Liver (tissue), 9 donors: ENCODE results near the gene RIMS3. TPM values are rescaled to one million over a fixed set of nuclear protein-coding genes. Genes with fewer than 3 reads are reported as not detected.
"Not testable (repeated sequence)": the region's sequence is repeated elsewhere in the genome, so short reads cannot be mapped to it uniquely, and the experiment has no call there.

Source experiments
- DNase-seq: peaks from one replicate; pipeline ENCODE4 v3.0.0-alpha.2; 2017; ENCODE audit warnings: low spot score
- H3K27ac ChIP-seq, 2 donors: one replicate each; pipeline ENCODE4 v1.7.0; 2013; ENCODE audit warnings: inconsistent platforms in 2 of 2, low read length in 2 of 2, control low read depth in 1 of 2, low read depth in 1 of 2, mild to moderate bottlenecking in 1 of 2
- H3K27me3 ChIP-seq, 4 donors: one replicate each; pipeline versions ENCODE4 v1.6.1 to v1.7.0; 2013; ENCODE audit warnings: low read length in 3 of 4, inconsistent platforms in 1 of 4, mild to moderate bottlenecking in 1 of 4, moderate library complexity in 1 of 4; ENCODE audit not compliant: control insufficient read depth in 4 of 4, insufficient read depth in 4 of 4
- H3K36me3 ChIP-seq, 4 donors: one replicate each; pipeline versions ENCODE4 v1.6.1 to v1.7.0; 2013; ENCODE audit warnings: low read length in 3 of 4, mild to moderate bottlenecking in 3 of 4, low read depth in 1 of 4, moderate library complexity in 1 of 4; ENCODE audit not compliant: control insufficient read depth in 4 of 4, insufficient read depth in 3 of 4
- H3K4me1 ChIP-seq, 4 donors: one replicate each; pipeline versions ENCODE4 v1.6.1 to v1.7.0; 2013; ENCODE audit warnings: low read length in 3 of 4, mild to moderate bottlenecking in 3 of 4, moderate library complexity in 1 of 4; ENCODE audit not compliant: control insufficient read depth in 4 of 4, insufficient read depth in 4 of 4
- H3K4me3 ChIP-seq, 3 donors: one replicate each; pipeline versions ENCODE4 v1.6.1 to v1.7.0; 2013; ENCODE audit warnings: low read length in 3 of 3, control low read depth in 1 of 3, low read depth in 1 of 3, mild to moderate bottlenecking in 1 of 3
- H3K9ac ChIP-seq, 2 donors: one replicate each; pipeline ENCODE4 v1.7.0; 2013; ENCODE audit warnings: low read length in 2 of 2, mild to moderate bottlenecking in 2 of 2, moderate library complexity in 2 of 2, control low read depth in 1 of 2, low read depth in 1 of 2
- H3K9me3 ChIP-seq, 4 donors: one replicate each; pipeline versions ENCODE4 v1.6.1 to v1.7.0; 2013; ENCODE audit warnings: low read length in 3 of 4; ENCODE audit not compliant: control insufficient read depth in 4 of 4
- FOXA1 ChIP-seq: IDR thresholded peaks from 2 replicates; pipeline ENCODE4 v1.6.1; 2016; ENCODE audit warnings: antibody characterized with exemption
- FOXA2 ChIP-seq: IDR thresholded peaks from 2 replicates; pipeline ENCODE4 v1.6.1; 2016; ENCODE audit warnings: antibody characterized with exemption
- HNF4A ChIP-seq, 2 donors: conservative IDR thresholded peaks; 2 replicates each; pipeline ENCODE4 v1.6.1; 2016; ENCODE audit warnings: antibody characterized with exemption in 2 of 2, mild to moderate bottlenecking in 2 of 2
- HNF4G ChIP-seq: IDR thresholded peaks from 2 replicates; pipeline ENCODE4 v1.6.1; 2016; ENCODE audit warnings: antibody characterized with exemption
- JUND ChIP-seq, 2 donors: IDR thresholded peaks; 2 replicates each; pipeline ENCODE4 v1.6.1; 2016; ENCODE audit warnings: antibody characterized with exemption in 2 of 2
- NR2F2 ChIP-seq: IDR thresholded peaks from 2 replicates; pipeline ENCODE4 v1.6.1; 2016; ENCODE audit warnings: antibody characterized with exemption
- RAD21 ChIP-seq, 2 donors: IDR thresholded peaks; 2 replicates each; pipeline ENCODE4 v1.6.1; 2016; ENCODE audit warnings: antibody characterized with exemption in 2 of 2, mild to moderate bottlenecking in 2 of 2
- SP1 ChIP-seq: IDR thresholded peaks from 2 replicates; pipeline ENCODE4 v1.6.1; 2018; ENCODE audit warnings: antibody characterized with exemption, mild to moderate bottlenecking
- TAF1 ChIP-seq: conservative IDR thresholded peaks from 2 replicates; pipeline ENCODE4 v1.6.1; 2016; ENCODE audit warnings: antibody characterized with exemption, mild to moderate bottlenecking
- WGBS: extraction: QIAGEN DNeasy Blood & Tissue Kit; methylation state at CpG from one replicate; pipeline ENCODE4 v1.1.7; 2013; 5-methylcytosine and 5-hydroxymethylcytosine counted together
- polyA plus RNA-seq, 2 donors: library from polyadenylated mRNA; stranded (reverse) in 1 of 2; unstranded in 1 of 2; fragments of 200-250 nt in 1 of 2; fragments of >200 nt in 1 of 2; fragmentation: Nextera tagmentation in 1 of 2; extraction: Ambion mirVana in 1 of 2; gene quantifications; one replicate each; pipeline versions ENCODE4 v1.2.1 to v1.2.3, GENCODE V29; 2013 to 2015
- total RNA-seq, 2 donors: library from RNA; depleted of rRNA; stranded (reverse); fragments of >200 nt; gene quantifications; one replicate each; pipeline ENCODE4 v1.2.3, GENCODE V29; 2014
- TF ChIP-seq, protein P1 (sequence below): IDR thresholded peaks from 2 replicates; pipeline ENCODE4 v1.6.1; 2016; ENCODE audit warnings: antibody characterized with exemption
- TF ChIP-seq, protein P2 (sequence below): IDR thresholded peaks from 2 replicates; pipeline ENCODE4 v1.6.1; 2016; ENCODE audit warnings: antibody characterized with exemption
- TF ChIP-seq, protein P3 (sequence below): fragments of 150-350 bp; IDR thresholded peaks from 2 replicates; pipeline ENCODE4 v1.5.1; 2017; ENCODE audit warnings: improper control_type of control experiment, low read depth, low read length; ENCODE audit not compliant: missing input control
- donor health status: healthy.
- donor health status: healthy.
- donor health status: healthy.
- donor health status: healthy.
- donor health status: healthy.

The RIMS3 gene
- total and polyA plus RNA-seq, 4 donors: 0.22 to 2.2 (median 0.77) TPM

DNA sequence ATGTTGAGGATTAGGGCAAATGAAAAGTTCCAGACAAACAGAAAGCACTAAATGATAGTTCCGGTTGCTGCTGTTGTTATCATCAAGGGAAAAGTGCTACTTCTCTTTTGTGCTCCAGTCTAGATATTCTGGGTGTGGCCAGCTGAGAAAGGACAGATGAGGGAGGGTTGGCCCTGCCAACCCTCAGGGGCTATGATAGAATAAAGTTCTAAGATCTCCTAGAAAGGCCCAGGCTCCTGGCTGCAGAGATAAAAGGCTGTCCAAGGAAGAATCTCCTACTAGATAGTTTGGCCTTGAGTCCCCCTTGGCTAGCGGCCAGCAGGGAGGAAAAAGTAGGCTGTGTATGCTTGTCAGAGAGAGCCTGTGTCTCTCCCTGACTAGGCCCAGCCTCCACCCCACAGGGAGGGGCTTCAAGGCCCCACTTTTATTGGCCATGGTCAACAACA is 31.5 kb downstream of the RIMS3 start:
- Histone ChIP-seq H3K27me3 (no peaks in the 10 kb centered on the region), H3K27ac (no peak overlapping the region), H3K4me3 (no peak overlapping the region), H3K9ac (no peak overlapping the region), H3K4me1 (no peaks in the 10 kb centered on the region), H3K36me3 (no peaks in the 10 kb centered on the region), H3K9me3 (no peaks in the 10 kb centered on the region)
- TF ChIP-seq JUND (IDR thresholded peaks at IDR 0.05) (no peak), FOXA2 (no peak), HNF4A (conservative IDR thresholded peaks at IDR 0.05) (no peak), FOXA1 (no peak)
- 70% methylated on average over 2 of the region's 2 CpGs for WGBS
- peak; percentile 85 for DNase-seq

DNA sequence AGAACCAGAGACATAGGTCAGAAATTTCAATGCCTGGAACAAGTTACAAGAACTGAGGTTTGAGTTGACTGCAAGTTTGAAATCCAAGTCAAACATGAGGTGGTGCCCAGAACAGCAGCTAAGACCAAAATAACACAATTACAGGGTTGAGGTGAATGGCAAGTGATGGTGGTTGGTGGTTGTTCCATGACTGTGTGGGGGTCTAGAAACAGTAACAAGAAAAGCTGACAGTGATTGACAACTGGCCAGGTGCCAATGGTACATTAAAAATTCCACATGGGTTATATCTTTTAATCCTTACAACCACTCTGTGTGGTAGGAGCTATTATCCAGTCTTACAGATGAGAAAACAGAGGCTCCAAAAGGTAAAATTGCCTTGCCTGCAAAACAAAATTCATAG is 32.0 kb downstream of the RIMS3 start:
- Histone ChIP-seq H3K36me3 (no peaks in the 10 kb centered on the region), H3K27ac (no peak overlapping the region), H3K4me3 (no peak overlapping the region), H3K27me3 (no peaks in the 10 kb centered on the region), H3K4me1 (no peaks in the 10 kb centered on the region), H3K9ac (no peak overlapping the region), H3K9me3 (no peaks in the 10 kb centered on the region)
- no peak for TF ChIP-seq NR2F2
- TF ChIP-seq, protein P1, sequence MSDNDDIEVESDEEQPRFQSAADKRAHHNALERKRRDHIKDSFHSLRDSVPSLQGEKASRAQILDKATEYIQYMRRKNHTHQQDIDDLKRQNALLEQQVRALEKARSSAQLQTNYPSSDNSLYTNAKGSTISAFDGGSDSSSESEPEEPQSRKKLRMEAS: no peak
- no peak for TF ChIP-seq RAD21 (IDR thresholded peaks at IDR 0.05)
- TF ChIP-seq, protein P2, sequence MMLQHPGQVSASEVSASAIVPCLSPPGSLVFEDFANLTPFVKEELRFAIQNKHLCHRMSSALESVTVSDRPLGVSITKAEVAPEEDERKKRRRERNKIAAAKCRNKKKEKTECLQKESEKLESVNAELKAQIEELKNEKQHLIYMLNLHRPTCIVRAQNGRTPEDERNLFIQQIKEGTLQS: no peak
- TF ChIP-seq HNF4A (conservative IDR thresholded peaks at IDR 0.05): no peak
- TF ChIP-seq TAF1: no peak
- no peak for TF ChIP-seq FOXA1
- no peak for TF ChIP-seq HNF4G
- TF ChIP-seq SP1: no peak
- no peak for DNase-seq

DNA sequence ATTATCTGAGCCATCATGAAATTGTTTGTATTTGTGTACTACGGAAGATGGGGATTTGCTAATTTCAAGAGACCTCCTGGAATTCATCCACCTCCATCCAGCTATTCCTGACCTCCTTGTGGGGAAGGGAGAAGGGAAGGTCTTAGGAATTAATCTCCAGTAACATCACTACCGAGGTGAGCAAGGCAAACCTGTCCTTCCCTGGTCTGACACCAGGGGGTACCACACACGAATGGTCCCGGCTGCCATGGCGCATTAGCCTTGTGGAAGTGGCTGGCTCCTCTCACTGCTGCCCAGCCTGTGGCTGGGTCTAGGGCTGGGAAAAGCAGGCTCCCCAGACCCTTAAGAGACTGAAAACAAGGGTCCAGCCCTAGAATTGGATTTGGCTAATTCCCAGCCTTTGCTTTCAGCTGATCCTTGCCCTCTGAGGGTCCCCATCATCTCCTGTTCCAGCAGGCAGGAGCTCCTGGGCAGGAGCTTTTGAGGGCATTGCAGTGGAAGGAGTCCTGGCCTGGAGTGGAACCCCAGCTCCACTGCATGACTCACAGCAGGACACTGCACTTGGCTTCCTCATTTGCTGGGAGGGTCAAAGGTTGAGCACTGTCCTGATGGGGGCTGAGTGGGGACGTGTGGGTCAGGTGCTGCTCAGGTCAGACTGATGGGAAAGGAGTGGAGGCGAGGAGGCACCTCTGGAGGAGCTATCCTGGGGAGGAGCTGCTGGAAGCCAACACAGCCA is 34.8 kb downstream of the RIMS3 start:
- no peaks in the 10 kb centered on the region for H3K36me3 ChIP-seq
- H3K27me3 ChIP-seq: no peaks in the 10 kb centered on the region
- peaks cover 0 to 2% (median under 1%) of the 10 kb centered on the region in 4 donors for H3K4me1 ChIP-seq
- no peaks in the 10 kb centered on the region for H3K9me3 ChIP-seq
- WGBS: 71% methylated on average over 7 of the region's 7 CpGs
- DNase-seq: peak; percentile 68
- H3K4me3 ChIP-seq: no peak overlapping the region
- no peak overlapping the region for H3K27ac ChIP-seq
- TF ChIP-seq SP1: no peak
- peak; percentile 47 to 80 for TF ChIP-seq RAD21 (IDR thresholded peaks at IDR 0.05)
- TF ChIP-seq, protein P3, sequence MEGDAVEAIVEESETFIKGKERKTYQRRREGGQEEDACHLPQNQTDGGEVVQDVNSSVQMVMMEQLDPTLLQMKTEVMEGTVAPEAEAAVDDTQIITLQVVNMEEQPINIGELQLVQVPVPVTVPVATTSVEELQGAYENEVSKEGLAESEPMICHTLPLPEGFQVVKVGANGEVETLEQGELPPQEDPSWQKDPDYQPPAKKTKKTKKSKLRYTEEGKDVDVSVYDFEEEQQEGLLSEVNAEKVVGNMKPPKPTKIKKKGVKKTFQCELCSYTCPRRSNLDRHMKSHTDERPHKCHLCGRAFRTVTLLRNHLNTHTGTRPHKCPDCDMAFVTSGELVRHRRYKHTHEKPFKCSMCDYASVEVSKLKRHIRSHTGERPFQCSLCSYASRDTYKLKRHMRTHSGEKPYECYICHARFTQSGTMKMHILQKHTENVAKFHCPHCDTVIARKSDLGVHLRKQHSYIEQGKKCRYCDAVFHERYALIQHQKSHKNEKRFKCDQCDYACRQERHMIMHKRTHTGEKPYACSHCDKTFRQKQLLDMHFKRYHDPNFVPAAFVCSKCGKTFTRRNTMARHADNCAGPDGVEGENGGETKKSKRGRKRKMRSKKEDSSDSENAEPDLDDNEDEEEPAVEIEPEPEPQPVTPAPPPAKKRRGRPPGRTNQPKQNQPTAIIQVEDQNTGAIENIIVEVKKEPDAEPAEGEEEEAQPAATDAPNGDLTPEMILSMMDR: peak; percentile 47
- no peak overlapping the region for H3K9ac ChIP-seq

DNA sequence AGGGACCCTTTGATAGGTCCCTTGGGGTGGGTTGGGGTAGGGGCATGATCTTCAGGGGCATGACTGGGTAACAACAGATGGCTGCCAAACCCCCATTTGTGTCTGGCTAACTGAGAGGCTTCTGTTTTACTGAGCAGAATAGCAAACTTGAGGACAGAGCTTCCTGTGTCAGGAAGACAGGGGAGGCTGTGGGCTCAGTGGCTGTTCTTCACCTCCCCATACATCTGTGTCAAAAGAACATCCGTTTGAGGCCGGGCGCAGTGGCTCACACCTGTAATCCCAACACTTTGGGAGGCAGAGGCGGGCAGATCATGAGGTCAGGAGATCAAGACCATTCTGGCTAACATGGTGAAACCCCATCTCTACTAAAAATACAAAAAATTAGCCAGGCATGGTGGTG is 35.9 kb downstream of the RIMS3 start:
- H3K4me1 ChIP-seq, H3K27ac ChIP-seq, H3K27me3 ChIP-seq, H3K4me3 ChIP-seq, H3K36me3 ChIP-seq, H3K9ac ChIP-seq, H3K9me3 ChIP-seq, DNase-seq: not testable (repeated sequence)
- WGBS: 91% methylated on average over 4 of the region's 4 CpGs
